ENCODE measurements around the gene COP1.
A peak's percentile ranks its signal among the peaks of the same experiment; 100 is the strongest.

The COP1 gene

DNA sequence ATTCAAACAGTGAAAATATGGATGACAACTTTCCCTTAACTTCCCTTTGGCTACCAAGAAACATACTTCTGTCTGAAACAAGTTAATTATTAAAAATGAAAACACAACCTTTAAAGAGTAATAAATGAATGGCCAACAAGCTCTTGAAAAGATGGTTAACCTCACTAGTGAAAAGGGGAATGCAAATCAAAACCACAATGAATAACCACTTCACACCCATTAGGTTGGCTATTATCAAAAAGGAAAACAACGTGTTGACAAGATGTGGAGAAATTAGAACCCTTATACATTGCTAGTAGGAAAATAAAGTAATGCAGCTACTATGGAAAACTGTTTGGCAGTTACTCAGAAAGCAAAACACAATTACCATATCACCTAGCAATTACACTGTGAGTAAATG is 14.1 kb downstream of the COP1 start:
- Histone ChIP-seq H3K27ac (no peak overlapping the region), H3K4me3 (no peak overlapping the region), H3K36me3 (ENCODE audit: insufficient read depth, low read length) (peaks cover 2% of the 10 kb centered on the region; the same call in 1 of the 2 replicates), H3K9me3 (ENCODE audit: low read depth, low read length) (peaks cover 11% of the 10 kb centered on the region; the same call in 1 of the 2 replicates), H3K9ac (ENCODE audit: insufficient read length) (no peak overlapping the region)
- DNase-seq (ENCODE audit: low read depth, low spot score): no peak
- no peak for TF ChIP-seq POLR2AphosphoS5 (IDR thresholded peaks at IDR 0.05; ENCODE audit: borderline replicate concordance, low read depth, low read length)
- TF ChIP-seq FOXP2 (optimal IDR thresholded peaks at IDR 0.05; ENCODE audit: control extremely low read depth, extremely low read length, insufficient read depth): no peak
- no peak for TF ChIP-seq EZH2 (IDR thresholded peaks at IDR 0.05)

DNA sequence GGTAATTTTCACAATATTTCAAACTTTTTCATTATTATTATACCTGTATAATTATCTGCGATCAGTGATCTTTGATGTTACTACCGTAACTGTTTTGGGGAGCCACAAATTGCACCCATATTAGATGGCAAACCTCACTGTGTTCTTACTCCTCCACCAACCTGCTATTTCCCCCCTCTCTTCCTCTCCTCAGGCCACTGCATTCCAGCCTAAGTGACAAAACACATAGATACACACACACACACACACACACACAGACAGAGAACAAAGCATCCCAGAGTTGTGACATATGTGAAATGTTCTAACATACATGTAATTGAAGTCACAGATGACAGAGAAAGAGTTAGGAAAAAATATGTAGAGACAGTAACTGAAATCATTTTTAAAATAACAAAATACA is 18.5 kb downstream of the COP1 start:
- no peak for TF ChIP-seq FOXP2 (optimal IDR thresholded peaks at IDR 0.05; ENCODE audit: control extremely low read depth, extremely low read length, insufficient read depth)
- TF ChIP-seq POLR2AphosphoS5 (IDR thresholded peaks at IDR 0.05; ENCODE audit: borderline replicate concordance, low read depth, low read length): no peak
- no peak for TF ChIP-seq EZH2 (IDR thresholded peaks at IDR 0.05)

DNA sequence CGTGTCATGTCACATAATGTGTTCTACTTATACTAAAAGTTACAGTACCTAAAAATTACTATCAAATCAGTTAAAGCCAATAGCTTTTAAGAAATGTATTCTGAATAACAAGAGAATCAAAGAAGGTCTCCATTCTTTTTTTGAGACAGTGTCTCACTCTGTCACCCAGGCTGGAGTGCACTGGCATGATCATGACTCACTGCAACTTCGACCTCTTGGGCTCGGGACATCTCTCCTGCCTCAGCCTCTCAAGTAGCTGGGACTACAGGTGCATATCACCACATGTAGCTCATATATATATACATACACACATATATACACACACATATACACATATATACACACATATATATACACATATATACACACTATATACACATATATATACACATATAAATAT is 20.1 kb downstream of the COP1 start:
- Histone ChIP-seq H3K9ac (ENCODE audit: insufficient read length) (no peak overlapping the region), H3K36me3 (ENCODE audit: insufficient read depth, low read length) (peaks cover 4% of the 10 kb centered on the region; the same call in 1 of the 2 replicates), H3K4me3 (no peak overlapping the region), H3K27ac (no peak overlapping the region), H3K9me3 (ENCODE audit: low read depth, low read length) (peaks cover 8% of the 10 kb centered on the region; the same call in 1 of the 2 replicates)
- no peak for DNase-seq (ENCODE audit: low read depth, low spot score)
- TF ChIP-seq FOXP2 (optimal IDR thresholded peaks at IDR 0.05; ENCODE audit: control extremely low read depth, extremely low read length, insufficient read depth) (no peak), POLR2AphosphoS5 (IDR thresholded peaks at IDR 0.05; ENCODE audit: borderline replicate concordance, low read depth, low read length) (no peak), EZH2 (IDR thresholded peaks at IDR 0.05) (no peak)

More for the DNA sequence above, 18.5 kb downstream of the COP1 start:
- Histone ChIP-seq H3K4me3 (no peak overlapping the region), H3K9me3 (ENCODE audit: low read depth, low read length) (peaks cover 8% of the 10 kb centered on the region; the same call in 1 of the 2 replicates), H3K9ac (ENCODE audit: insufficient read length) (no peak overlapping the region), H3K27ac (no peak overlapping the region), H3K36me3 (ENCODE audit: insufficient read depth, low read length) (0 out of 2 replicates have a peak, but pooled peaks cover 2% of the 10 kb centered on the region)
- DNase-seq (ENCODE audit: low read depth, low spot score): no peak

DNA sequence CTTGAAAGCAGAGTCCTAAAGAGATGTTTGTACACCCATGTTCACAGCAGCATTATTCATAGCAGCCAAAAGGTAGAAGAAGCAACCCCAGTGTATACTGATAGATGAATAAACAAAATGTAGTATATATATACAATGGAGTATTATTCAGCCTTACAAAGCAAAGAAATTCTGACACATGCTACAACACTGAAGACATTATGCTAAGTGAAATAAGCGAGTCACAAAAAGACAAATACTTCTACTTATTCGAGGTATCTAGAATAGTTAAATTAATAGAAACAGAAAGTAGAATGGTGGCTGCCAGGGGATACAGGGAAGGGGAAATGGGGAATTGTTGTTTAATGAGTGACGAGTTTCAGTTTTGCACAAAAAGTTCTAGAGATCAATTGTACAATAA is 23.5 kb downstream of the COP1 start:
- no peak overlapping the region for H3K27ac ChIP-seq
- no peak for DNase-seq (ENCODE audit: low read depth, low spot score)
- peaks cover 4% of the 10 kb centered on the region; the same call in 1 of the 2 replicates for H3K36me3 ChIP-seq (ENCODE audit: insufficient read depth, low read length)
- H3K9me3 ChIP-seq (ENCODE audit: low read depth, low read length): 0 out of 2 replicates have a peak, but pooled peaks cover 2% of the 10 kb centered on the region
- TF ChIP-seq EZH2 (IDR thresholded peaks at IDR 0.05) (no peak), FOXP2 (optimal IDR thresholded peaks at IDR 0.05; ENCODE audit: control extremely low read depth, extremely low read length, insufficient read depth) (no peak), POLR2AphosphoS5 (IDR thresholded peaks at IDR 0.05; ENCODE audit: borderline replicate concordance, low read depth, low read length) (no peak)
- H3K9ac ChIP-seq (ENCODE audit: insufficient read length): no peak overlapping the region
- H3K4me3 ChIP-seq: no peak overlapping the region

DNA sequence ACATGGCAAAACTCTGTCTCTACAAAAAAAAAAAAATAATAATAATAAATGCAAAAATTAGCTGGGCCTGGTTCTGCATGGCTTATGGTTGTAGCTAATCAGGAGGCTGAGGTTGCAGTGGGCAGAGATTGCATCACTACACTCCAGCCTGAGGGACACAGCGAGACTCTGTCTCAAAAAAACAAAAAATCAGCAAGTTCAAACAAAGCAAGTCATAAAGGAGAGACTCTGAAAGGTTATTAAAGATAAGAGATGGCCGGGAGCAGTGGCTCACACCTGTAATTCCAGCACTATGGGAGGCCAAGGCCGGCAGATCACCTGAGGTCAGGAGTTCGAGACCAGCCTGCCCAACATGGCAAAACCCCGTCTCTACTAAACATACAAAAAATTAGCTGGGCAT is 28.8 kb downstream of the COP1 start:
- H3K4me3 ChIP-seq: no peak overlapping the region

DNA sequence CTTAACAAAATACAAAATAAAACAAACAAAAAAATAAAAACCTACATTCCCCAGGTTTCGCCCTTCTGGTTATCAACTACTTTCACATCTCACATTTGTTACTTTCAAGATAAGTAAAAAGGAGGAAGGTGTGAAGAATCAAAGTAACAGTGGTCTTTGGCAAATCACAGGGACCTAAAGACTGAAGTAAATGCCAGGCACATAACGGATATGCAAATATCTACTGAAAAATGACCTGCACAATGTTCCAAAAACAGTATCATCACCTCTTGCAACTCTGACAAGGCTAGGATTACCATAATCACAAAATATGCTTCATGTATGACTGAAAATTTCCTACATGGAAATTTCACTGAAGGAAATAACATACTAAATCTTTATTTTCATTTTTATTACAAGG is 29.3 kb downstream of the COP1 start:
- no peak overlapping the region for H3K4me3 ChIP-seq
- peak overlapping the region; percentile 35; the same call in 1 of the 2 replicates for H3K27ac ChIP-seq
- H3K9me3 ChIP-seq (ENCODE audit: low read depth, low read length): no peaks in the 10 kb centered on the region
- DNase-seq (ENCODE audit: low read depth, low spot score): no peak
- no peak overlapping the region for H3K9ac ChIP-seq (ENCODE audit: insufficient read length)
- TF ChIP-seq POLR2AphosphoS5 (IDR thresholded peaks at IDR 0.05; ENCODE audit: borderline replicate concordance, low read depth, low read length): no peak
- TF ChIP-seq EZH2 (IDR thresholded peaks at IDR 0.05): no peak
- no peak for TF ChIP-seq FOXP2 (optimal IDR thresholded peaks at IDR 0.05; ENCODE audit: control extremely low read depth, extremely low read length, insufficient read depth)
- H3K36me3 ChIP-seq (ENCODE audit: insufficient read depth, low read length): peaks cover 9% of the 10 kb centered on the region; the same call in 1 of the 2 replicates

More for the DNA sequence above, 28.8 kb downstream of the COP1 start:
- Histone ChIP-seq H3K27ac (peak overlapping the region; percentile 35; the same call in 1 of the 2 replicates), H3K36me3 (ENCODE audit: insufficient read depth, low read length) (peaks cover 6% of the 10 kb centered on the region; the same call in 1 of the 2 replicates), H3K9ac (ENCODE audit: insufficient read length) (no peak overlapping the region), H3K9me3 (ENCODE audit: low read depth, low read length) (no peaks in the 10 kb centered on the region)
- no peak for DNase-seq (ENCODE audit: low read depth, low spot score)
- TF ChIP-seq EZH2 (IDR thresholded peaks at IDR 0.05) (no peak), POLR2AphosphoS5 (IDR thresholded peaks at IDR 0.05; ENCODE audit: borderline replicate concordance, low read depth, low read length) (no peak), FOXP2 (optimal IDR thresholded peaks at IDR 0.05; ENCODE audit: control extremely low read depth, extremely low read length, insufficient read depth) (no peak)

DNA sequence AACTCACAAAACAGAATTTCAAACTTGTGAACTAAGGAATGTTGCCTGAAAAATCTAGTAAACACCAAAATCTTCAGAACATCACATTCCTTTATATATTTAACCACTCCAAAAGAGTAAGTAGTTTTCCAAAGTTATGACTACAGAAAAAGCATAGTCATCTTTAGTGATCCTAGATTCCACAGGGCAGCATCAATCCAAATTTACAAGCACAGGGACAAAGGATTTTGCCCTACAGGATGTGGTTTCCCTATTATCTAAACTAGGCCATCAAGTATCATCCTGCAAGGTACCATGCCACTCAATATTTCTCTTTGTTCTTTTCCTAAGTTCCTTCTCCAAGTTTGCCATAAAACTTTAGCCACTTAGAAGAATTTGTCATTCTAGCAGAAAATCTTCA is 33.0 kb downstream of the COP1 start:
- no peak for TF ChIP-seq POLR2AphosphoS5 (IDR thresholded peaks at IDR 0.05; ENCODE audit: borderline replicate concordance, low read depth, low read length)
- no peak for TF ChIP-seq EZH2 (IDR thresholded peaks at IDR 0.05)
- no peak for TF ChIP-seq FOXP2 (optimal IDR thresholded peaks at IDR 0.05; ENCODE audit: control extremely low read depth, extremely low read length, insufficient read depth)
- H3K36me3 ChIP-seq (ENCODE audit: insufficient read depth, low read length): peaks cover 25% of the 10 kb centered on the region
- H3K9ac ChIP-seq (ENCODE audit: insufficient read length): no peak overlapping the region
- H3K27ac ChIP-seq: peak overlapping the region; percentile 47
- DNase-seq (ENCODE audit: low read depth, low spot score): no peak
- H3K4me3 ChIP-seq: no peak overlapping the region
- H3K9me3 ChIP-seq (ENCODE audit: low read depth, low read length): no peaks in the 10 kb centered on the region

DNA sequence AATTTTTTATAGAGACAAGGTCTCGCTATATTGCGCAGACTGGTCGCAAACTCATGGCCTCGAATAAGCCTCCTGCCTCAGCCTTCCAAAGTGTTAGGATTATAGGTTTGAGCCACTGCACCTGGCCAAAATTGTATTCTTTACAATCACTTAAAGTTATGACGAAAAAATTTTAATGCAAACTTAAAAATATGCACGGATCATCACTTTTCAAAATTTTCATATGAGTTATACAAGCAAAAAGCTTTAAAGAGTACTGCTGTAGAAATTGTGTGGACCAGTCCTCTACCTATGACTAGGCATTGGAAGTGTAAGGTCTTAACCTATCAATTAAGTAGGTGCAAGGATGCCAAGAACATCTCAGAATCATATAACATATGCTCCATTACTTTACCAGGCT is 34.9 kb downstream of the COP1 start:
- Histone ChIP-seq H3K9me3 (ENCODE audit: low read depth, low read length) (no peaks in the 10 kb centered on the region), H3K9ac (ENCODE audit: insufficient read length) (no peak overlapping the region), H3K4me3 (no peak overlapping the region), H3K36me3 (ENCODE audit: insufficient read depth, low read length) (peaks cover 28% of the 10 kb centered on the region), H3K27ac (no peak overlapping the region)
- DNase-seq (ENCODE audit: low read depth, low spot score): no peak
- TF ChIP-seq POLR2AphosphoS5 (IDR thresholded peaks at IDR 0.05; ENCODE audit: borderline replicate concordance, low read depth, low read length): no peak
- TF ChIP-seq EZH2 (IDR thresholded peaks at IDR 0.05): no peak
- no peak for TF ChIP-seq FOXP2 (optimal IDR thresholded peaks at IDR 0.05; ENCODE audit: control extremely low read depth, extremely low read length, insufficient read depth)

DNA sequence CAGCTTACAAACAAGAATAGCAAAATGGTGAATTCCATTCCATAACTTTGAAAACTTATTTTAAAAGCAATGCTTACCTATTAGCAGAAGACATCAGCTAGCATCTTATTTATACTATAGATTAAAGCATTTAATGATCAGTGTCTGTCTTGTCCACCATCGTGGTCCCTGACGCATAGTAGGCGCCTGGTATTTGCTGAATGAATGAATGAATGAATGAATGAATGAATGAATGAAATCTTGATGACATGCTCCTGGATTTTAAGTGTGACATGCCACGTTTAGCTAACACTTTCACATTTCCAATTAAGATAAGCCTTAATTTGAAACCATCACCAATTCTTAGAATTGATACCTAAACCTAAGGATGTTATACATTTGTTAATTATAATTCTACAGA is 39.9 kb downstream of the COP1 start:
- Histone ChIP-seq H3K36me3 (ENCODE audit: insufficient read depth, low read length) (peaks cover 31% of the 10 kb centered on the region), H3K27ac (no peak overlapping the region), H3K9me3 (ENCODE audit: low read depth, low read length) (no peaks in the 10 kb centered on the region), H3K9ac (ENCODE audit: insufficient read length) (no peak overlapping the region), H3K4me3 (no peak overlapping the region)
- TF ChIP-seq POLR2AphosphoS5 (IDR thresholded peaks at IDR 0.05; ENCODE audit: borderline replicate concordance, low read depth, low read length) (no peak), FOXP2 (optimal IDR thresholded peaks at IDR 0.05; ENCODE audit: control extremely low read depth, extremely low read length, insufficient read depth) (no peak), EZH2 (IDR thresholded peaks at IDR 0.05) (no peak)
- no peak for DNase-seq (ENCODE audit: low read depth, low spot score)

All from SK-N-MC (cell line).